HG02571 (cell line): ENCODE data around the gene BRD3.

Source experiments
- ATAC-seq: cut with Tn5 transposase; IDR thresholded peaks from one replicate; pipeline ENCODE4 v1.9.1; 2021; ENCODE audit warnings: mild to moderate bottlenecking, moderate library complexity; ENCODE audit not compliant: unreplicated experiment

The BRD3 gene

DNA sequence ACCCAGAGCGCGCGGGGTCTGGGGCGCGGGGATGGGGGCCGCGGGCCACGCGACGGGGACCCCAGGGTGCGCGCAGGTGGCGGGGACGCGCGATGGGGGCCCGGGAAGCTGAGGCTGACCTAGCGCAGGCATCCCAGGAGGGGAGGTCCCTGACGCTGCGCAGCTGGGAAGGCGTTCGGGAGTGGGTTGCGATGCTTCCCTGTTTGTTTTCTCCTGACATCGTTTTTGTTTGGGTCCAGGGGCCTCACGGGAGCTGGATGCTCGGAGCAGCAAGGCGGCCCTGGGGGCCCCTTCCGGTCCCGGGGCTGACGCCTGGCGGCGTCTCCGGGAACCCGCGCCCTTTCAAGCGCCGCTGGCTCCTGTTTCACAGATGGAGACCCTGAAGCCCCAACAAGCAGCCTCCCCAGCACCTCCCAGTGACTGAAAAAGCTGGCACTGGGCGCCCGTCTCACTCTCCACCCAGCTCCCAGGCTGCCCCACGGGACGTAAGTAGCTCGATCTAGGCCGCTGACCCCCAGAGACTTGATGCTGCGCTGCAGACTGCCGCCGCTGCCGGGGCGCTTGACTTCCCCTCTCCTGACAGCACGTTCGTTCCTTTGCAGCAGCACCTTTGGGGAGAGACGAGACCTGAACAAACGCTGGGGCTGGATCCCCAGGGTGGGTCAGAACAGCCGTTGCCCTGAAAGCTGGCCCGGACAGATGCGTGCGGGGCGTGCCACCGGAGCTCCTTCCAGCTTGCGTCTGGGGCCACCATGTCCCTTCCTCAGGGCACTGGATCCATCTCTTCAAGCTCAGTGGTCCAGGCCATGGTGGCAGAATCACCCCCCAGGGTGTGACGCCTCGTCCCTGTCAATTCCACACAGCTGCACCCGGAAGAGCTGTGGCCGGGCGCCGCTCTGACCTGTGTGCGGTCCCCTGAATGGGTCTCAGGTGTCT lies 42.0 kb downstream of the BRD3 start:
- peak; percentile 31 for ATAC-seq

DNA sequence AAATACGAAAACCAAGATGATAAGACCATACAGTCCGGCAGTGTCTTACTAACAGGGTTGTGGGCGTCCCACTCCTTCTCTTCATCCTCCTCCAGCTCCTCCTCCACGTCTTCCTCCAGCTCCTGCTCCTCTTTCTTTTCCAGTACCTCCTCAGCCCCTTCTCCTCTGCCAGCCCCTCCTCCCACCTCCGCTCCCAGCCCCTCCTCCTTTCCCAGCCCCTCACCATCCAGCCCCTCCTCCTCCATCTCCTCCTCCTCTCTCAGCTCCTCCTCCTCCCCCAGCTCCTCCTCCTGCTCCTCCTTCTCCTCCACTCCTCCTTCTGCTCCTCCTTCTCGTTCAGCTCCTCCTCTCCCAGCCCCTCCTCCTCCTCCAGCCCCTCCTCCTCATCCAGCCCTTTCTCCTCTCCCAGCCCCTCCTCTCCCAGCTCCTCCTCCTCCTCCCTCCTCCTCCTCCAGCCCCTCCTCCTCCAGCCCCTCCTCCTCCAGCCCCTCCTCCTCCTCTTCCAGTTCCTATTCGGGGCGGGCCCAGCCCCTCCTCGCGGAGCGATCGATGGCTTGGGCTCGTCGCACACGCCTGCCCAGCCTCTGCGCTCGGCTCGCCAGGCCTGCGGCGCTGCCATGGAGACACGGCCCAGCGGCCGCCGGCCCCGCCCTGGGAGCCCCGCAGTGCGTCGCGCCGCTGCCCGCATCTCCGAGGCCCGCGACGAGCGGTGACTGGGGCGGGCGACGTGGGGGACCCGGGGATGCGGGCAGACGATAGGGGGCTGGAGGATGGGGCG lies 42.8 kb downstream of the BRD3 start, which contains the start of gene BRD3OS:
TSS of gene BRD3OS (plus strand) at position 654 of the 778 bp plus-strand sequence. CDS start 1,267 bp downstream, outside the sequence.
- peak; percentile 85 for ATAC-seq

DNA sequence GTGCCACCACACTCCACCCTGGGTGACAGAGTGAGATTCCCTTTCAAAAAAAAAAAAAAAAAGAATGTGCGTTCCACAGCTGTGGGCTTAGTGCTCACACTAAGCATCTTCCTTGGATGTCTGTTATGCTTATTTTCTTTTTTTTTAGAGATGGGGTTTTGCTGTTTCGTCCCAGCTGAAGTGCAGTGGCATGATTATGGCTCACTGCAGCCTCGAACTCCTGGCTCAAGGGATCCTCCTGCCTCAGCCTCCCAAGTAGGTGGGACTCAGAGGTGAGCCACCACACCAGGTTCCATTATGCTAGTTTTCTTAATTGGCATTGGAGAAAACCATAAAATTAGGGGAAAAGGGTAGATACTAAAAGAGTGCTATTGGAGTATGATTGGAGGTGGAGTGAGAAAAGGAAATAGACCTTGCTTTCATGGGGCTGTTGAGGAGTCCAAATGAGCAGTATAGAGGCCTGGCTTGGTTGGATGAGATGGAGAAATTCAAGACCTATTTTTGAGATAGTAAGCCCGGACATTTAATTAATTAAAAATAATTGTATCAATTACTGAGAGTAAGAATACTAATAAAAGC lies 43.5 kb downstream of the BRD3 start:
- no peak for ATAC-seq

DNA sequence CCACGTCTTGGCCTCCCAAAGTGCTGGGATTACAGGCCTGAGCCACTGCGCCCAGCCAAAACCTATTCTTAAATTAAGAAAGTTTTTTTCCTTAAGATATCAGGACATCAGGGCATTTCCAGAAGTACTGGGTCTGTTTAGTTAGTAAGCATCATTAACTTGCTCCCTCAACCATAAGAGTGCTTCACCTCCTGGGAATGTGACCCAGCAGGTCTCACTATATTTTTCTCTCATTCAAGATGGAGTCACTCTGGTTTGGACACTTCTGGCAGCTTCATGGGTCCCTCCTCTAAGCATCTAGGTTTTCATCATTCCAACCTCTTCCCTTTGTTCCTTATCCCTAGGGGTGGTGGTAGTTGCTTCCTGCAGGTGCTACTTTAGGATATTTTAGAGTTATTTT lies 52.9 kb downstream of the BRD3 start:
- ATAC-seq = no peak

DNA sequence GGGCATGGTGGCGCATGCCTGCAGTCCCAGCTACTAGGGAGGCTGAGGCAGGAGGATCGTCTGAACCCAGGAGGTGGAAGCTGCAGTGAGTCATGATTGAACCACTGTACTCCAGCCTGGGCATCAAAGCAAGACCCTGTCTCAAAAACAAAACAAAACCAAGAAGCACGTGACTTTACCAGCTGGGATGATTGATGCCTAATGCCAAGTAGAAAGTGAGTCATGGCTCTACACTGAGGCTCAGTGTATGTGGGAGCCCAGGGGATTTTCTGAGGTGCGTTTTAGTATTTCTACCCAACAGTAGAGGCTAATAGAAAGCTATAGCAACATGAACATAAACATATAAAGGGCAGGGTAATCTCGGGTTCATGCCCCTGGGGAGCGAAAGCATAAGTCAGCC lies 56.4 kb downstream of the BRD3 start:
- ATAC-seq = no peak

DNA sequence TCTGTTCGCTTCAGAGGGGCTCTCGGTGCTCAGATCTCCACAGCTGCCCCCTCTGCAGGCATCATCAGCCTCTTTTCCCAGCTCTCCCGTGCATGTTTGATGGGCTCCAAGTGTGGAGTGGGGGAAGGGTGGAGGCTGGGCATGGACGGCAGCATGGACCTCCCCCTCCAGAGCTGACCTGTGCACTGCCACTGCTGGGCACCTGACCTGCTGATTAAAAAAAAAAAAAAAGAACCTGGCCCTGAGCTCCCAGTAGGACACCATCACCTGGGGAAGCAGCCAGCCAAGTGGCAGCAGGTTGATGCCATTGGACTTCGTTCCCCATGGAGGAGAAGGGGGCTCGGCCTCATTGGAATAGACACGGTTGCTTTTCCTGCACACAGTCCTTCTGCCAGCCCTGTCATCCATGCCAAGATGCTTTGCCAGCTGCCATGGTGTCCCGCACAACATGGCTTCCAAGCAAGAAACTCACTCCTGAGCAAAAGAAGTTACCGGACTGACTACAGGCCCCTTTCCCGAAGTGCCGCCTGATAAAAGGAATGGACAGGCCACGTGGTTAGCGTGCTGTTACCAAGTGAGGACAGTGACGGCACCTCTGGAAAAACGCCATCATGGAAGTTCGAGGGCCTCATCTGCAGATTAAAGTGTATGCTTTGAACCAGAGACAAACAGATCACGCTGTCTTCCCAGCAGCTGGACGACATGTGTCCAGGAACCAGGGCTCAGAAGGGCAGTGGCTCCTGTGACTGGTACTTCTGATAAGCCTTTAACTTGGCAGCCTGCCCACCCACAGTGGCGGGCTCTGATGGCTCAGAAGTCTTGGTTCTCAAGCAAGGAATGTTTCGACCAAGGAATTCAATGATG lies 57.3 kb downstream of the BRD3 start:
- no peak for ATAC-seq

DNA sequence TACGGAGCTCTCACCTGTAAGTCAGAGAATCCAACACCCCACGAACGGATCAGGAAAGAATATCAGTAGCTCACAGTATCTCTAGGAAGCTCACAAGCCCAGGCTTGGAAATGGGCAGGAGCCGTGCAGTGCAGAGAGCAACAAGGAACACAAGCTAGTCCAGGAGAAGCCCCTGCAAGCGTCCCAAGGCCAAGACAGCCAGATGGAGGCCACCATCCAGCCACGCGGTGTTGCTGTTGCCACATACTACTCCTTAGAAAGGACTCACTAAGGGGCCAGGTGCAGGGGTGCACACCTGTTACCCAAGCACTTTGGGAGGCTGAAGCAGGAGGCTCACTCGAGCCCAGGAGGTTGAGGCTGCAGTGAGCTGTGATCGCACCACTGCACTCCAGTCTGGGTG lies 60.3 kb downstream of the BRD3 start:
- ATAC-seq = no peak

DNA sequence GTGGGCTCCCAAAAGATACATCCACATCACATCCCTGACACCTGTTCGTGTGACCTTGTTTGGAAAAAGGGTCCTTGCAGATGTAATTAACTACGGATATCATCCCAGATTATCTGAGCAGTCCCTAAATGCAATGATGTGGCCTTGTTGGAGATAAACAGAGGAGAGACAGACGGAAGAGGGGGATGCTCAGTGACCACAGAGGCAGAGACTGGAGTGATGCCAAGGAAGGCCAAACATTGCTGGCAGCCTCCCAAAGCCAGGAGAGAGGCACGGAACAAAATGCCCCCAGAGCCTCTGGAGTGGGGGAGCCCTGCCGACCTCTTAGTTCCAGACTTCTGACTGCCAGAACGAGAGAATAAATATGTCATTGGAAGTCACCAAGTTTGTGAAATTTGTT lies 60.7 kb downstream of the BRD3 start:
- no peak for ATAC-seq

DNA sequence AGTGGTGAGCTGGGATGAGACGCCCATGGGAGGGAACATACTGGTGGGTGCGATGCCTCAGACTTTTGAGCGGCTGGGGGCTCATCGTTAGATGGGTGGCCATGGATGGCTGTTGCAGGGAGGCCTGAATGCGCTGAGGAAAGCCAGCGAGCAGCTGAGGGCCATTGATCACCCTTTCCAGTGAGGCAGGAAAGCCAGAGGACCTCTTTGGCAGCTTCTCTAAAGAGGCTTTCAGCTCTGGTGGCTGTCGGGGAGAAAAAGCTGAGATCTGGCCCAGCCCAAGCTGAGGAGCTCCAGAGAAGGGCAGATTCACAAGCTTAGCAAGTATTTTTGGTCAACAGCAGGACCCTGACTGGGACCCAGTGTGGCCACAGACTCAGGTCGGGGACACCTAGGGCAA lies 62.4 kb downstream of the BRD3 start:
- ATAC-seq = no peak

DNA sequence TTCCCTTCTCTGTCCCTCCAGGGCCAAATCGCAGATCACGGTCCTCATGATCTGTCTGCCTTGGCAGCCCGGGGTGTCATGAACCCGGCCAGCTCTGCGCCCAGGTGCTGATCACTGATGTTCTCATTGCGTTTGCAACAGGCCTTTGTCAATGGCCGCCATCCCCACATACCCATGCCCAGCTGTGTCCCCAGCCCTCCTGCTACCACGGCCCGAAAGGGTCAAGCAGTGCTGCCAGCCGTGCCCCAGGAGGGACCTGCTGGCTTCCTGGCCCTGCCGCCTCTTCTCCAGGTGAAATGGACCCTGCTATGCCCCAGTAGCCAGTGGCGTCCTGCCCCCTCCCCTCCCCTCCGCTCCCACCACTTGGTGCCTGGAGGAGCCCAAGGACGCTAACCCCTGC lies 62.9 kb downstream of the BRD3 start:
- no peak for ATAC-seq

DNA sequence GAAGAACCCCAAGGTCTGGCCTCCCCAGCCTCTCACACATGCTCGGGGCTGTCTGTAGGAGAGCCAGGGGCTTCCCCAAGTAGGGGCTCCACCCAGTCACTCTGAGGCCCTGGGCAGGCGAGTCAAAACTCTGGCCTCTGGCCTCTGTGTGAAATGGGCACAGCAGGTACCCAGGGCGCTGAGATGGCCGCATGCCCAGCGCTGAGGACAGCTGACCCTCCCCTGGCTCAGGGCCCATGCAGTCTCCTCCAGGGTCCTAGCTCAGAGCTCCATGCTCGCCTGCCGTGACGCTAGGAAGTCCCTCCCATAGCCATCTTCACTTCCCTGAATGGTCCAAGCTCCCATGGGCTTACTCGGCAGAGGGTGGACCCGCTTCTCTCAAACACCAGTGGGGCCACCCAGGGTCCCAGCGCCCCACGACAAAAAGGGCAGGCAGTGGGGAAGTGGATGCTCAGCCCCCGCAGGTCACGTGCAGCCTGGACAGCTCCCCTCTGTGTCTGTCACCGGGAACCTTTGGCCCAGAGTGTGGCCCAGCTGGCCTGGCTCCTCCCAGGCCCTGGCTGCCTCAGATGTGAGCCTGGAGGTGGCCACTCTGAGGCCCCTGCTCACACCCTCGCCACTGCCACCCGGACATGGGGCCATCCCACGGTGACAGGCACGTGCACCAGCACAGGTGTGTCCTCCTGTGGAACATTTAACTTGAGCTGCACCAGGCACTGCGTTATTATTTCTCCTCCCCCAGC lies 63.5 kb downstream of the BRD3 start:
- no peak for ATAC-seq

DNA sequence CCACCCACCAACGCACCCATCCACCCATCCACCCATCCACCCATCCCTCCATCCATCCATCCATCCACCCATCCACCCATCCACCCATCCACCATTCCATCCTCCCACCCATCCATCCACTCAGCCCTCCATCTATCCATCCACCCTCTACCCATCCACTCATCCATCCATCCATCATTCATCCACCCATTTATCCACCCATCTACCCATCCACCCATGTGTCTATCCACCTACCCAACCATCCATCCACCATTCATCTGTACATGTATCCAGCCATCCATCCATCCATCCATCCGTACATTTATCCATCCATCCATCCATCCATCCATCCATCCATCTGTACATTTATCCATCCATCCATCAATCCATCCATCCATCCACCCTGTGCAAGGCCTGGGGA lies 64.6 kb downstream of the BRD3 start:
- ATAC-seq = no peak

DNA sequence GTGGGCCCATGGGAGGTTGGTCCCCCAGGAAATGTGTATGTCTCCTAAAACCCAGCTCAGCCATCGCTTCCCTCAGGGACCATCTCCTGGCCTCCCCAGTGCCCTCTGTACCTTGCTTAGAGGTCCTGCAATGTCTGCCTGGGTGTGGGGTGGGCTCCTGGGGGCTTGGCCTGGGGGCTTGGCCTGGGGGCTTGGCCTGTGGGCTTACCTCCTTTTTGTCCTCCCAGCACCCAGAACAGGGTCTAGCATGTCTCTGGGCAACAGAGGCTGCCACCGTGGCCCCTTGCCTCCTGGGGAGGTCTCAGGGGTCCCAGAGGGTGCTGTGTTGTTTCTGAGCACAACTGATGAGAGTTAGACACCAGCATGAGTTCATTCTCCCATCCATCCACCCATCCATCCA lies 65.0 kb downstream of the BRD3 start:
- ATAC-seq = no peak

DNA sequence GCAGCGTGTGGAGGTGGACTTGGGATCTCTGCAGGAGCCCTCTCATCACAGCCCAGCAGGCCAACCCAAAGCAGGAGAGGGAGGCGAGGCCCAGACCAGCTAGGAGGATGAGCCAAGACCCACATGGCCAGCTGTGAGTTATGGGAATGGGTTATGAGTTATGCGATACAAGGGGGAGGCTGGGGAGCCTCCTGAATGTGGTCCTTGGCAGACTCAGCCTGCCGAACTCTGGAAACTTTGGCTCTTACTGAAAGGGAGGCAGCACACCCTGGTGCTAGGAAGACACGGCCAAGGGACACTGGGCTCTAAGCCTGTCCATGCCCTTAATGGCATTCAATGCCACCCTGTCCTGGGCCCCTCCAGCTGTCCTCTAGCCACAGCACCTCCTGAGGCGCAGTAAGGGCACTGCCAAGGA lies 68.0 kb downstream of the BRD3 start:
- ATAC-seq = no peak

DNA sequence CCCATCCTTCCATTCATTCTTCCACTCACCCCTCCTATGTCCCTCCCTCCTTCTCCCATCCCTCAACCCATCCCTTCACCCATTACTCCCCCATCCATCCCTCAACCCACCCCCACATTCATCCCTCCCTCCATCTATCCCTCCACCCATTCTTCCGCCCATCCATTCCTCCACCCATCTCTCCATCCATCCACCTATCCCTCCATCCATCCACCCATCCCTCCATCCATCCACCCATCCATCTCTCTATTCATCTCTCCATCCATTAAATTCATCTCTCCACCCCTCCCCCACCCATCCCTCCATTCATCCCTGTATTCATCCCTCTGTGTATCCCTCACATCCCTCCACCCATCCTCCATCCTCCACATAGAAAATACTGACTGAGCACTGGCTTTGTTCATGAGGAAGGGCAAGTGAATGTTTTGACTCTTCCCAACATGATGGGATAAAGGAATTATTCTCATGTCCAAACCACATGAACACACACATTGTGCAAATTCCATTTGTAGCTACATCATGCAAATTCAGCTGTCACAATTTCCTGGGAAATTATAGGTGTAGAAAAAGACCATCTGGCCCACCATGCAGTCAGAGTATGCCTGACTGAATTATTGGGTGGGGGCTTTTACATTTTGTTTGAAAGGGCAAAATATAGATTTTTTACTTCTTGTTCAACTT lies 68.8 kb downstream of the BRD3 start:
- no peak for ATAC-seq

DNA sequence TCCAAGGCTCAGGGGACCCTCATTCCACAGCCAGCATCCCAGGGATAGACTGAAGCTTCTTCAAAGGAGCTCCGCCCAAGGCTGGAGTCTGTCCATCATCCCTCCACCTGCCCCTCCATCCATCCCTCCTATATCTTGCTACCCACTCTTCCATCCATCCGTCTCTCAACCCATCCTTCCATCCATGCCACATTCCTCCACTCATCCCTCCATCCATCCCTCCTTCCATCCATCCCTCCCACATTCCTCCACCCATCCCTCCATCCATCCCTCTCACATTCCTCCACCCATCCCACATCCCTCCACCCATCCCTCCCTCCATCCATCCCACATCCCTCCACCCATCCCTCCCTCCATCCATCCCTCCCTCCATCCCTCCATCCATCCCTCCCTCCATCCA lies 70.2 kb downstream of the BRD3 start:
- no peak for ATAC-seq

DNA sequence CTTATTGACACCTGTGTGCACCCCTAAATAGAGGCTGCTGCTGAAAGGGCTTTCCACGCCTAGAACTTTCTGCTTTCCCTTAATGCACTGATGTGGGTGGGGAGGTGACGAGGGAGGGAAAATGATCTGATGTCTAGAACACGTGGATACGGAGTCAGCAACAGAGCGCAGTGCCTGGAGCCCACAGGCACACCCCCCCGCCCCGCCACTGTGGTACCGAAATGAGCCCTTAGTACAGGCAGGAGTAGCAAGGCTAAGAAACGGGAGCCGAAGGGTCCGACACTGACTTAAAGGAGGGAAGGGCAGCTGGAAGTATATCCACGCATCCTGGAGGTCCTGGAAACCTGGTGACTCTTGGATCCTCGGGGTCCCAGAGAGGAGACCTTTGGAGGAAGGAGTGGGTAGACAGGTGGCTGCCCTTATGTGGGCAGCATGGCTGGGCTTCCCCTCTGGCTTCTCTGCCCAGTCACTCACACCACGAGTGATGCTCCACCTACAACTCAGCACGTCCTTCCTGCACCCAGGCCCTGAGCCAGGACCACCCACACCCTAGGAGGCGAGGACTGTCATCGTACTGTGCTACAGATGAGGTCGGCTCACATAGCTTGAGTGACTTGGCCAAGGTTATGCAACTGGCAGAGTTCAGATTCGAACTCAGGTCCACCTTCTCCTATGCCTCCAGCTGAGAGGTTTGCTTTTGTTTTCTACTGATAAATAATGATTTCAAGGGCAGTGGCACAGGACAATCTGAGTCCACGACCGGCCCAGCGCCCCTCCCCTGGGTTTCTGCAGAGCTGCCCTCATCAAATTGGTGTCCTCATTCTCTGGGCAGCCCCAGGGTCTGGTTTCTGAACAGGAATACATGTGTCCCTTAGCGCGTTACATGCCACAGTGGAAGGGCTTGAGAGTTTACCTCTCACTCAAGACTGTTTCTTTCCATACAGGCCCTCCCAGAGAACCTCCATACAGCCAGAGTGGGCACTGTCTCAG lies 71.0 kb downstream of the BRD3 start:
- ATAC-seq = no peak
